ENCODE data around the gene RBM33. TPM values are rescaled to one million over a fixed set of nuclear protein-coding genes. Genes with fewer than 3 reads are reported as not detected.

The RBM33 gene
- polyA plus RNA-seq, 3 donors, result 15.0 to 27.7 (median 22.2) TPM

- H3K9me3 ChIP-seq (replicated peaks in 1 of 2; ENCODE audit: control insufficient read depth in 1 of 2, insufficient read depth in 1 of 2, low read length in 2 of 2), result no peaks in the 10 kb centered on the region
- Mint-ChIP-seq H3K4me3 (no peak overlapping the region), H3K4me1 (peaks cover 8% of the 10 kb centered on the region), H3K36me3 (peaks cover 71% of the 10 kb centered on the region in 2 donors), H3K27me3 (ENCODE audit: low read depth in 3 of 3) (peaks cover 13 to 26% (median 16%) of the 10 kb centered on the region in 3 donors), H3K27ac (no peak overlapping the region), H3K9me3 (no peaks in the 10 kb centered on the region)
- WGBS (ENCODE audit: insufficient coverage), result 92% methylated on average over 10 of the region's 10 CpGs
- H3K4me1 ChIP-seq (ENCODE audit: control insufficient read depth in 1 of 2, insufficient read depth in 2 of 2, low read length in 2 of 2), result peaks cover 4 to 9% of the 10 kb centered on the region in 2 donors
- H3K79me2 ChIP-seq (ENCODE audit: insufficient read depth, low read length), result no peaks in the 10 kb centered on the region
- H3K4me3 ChIP-seq (replicated peaks in 1 of 3; ENCODE audit: low read depth in 2 of 3, low read length in 3 of 3), result no peak overlapping the region
- no peak overlapping the region for H2AFZ ChIP-seq (ENCODE audit: insufficient read depth, low read depth, low read length, poor library complexity, severe bottlenecking)
- intact Hi-C loops (cut with micrococcal nuclease), result no loop called here
- no peak overlapping the region for H3K4me2 ChIP-seq (replicated peaks; ENCODE audit: extremely low read depth, low read length, poor library complexity, severe bottlenecking)
- peaks cover 0 to 17% of the 10 kb centered on the region in 2 donors for H3K27me3 ChIP-seq (ENCODE audit: control insufficient read depth in 2 of 2, insufficient read depth in 2 of 2, low read length in 2 of 2)
- no peak overlapping the region for H3K27ac ChIP-seq (ENCODE audit: low read depth in 1 of 2, low read length in 2 of 2)
- no peak overlapping the region for H3K9ac ChIP-seq (ENCODE audit: insufficient read depth, low read length, poor library complexity, severe bottlenecking)
- peaks cover 45 to 69% of the 10 kb centered on the region in 2 donors for H3K36me3 ChIP-seq (replicated peaks in 1 of 2; ENCODE audit: control insufficient read depth in 1 of 2, insufficient read depth in 2 of 2, low read length in 2 of 2)
- H4K20me1 ChIP-seq (ENCODE audit: insufficient read depth, low read length), result peaks cover 51% of the 10 kb centered on the region
- DNase-seq, result no peak
- TF ChIP-seq CTCF (IDR thresholded peaks at IDR 0.05), result no peak
Observed at GRCh38 chr7:155782466-155782865, 138.0 kb downstream of the RBM33 start.

- H3K9me3 ChIP-seq (replicated peaks in 1 of 2; ENCODE audit: control insufficient read depth in 1 of 2, insufficient read depth in 1 of 2, low read length in 2 of 2), result no peaks in the 10 kb centered on the region
- no peak overlapping the region for H3K4me3 ChIP-seq (replicated peaks in 1 of 3; ENCODE audit: low read depth in 2 of 3, low read length in 3 of 3)
- peaks cover 0 to 22% of the 10 kb centered on the region in 2 donors for H3K27me3 ChIP-seq (ENCODE audit: control insufficient read depth in 2 of 2, insufficient read depth in 2 of 2, low read length in 2 of 2)
- no peaks in the 10 kb centered on the region for H3K79me2 ChIP-seq (ENCODE audit: insufficient read depth, low read length)
- no peak overlapping the region for H3K27ac ChIP-seq (ENCODE audit: low read depth in 1 of 2, low read length in 2 of 2)
- Mint-ChIP-seq H3K36me3 (peaks cover 46 to 47% of the 10 kb centered on the region in 2 donors), H3K9me3 (peaks cover 0 to 4% (median 0%) of the 10 kb centered on the region in 7 donors), H3K4me1 (peaks cover 13% of the 10 kb centered on the region), H3K27ac (peak overlapping the region in 1 of 7 donors; percentile 21), H3K27me3 (ENCODE audit: low read depth in 3 of 3) (peaks cover 19 to 44% (median 24%) of the 10 kb centered on the region in 3 donors), H3K4me3 (peak overlapping the region in 1 of 2 donors; percentile 49)
- H4K20me1 ChIP-seq (ENCODE audit: insufficient read depth, low read length), result peaks cover 27% of the 10 kb centered on the region
- no peak for DNase-seq
- no peak for TF ChIP-seq CTCF (IDR thresholded peaks at IDR 0.05)
- peaks cover 20 to 38% of the 10 kb centered on the region in 2 donors for H3K36me3 ChIP-seq (replicated peaks in 1 of 2; ENCODE audit: control insufficient read depth in 1 of 2, insufficient read depth in 2 of 2, low read length in 2 of 2)
- intact Hi-C loops (cut with micrococcal nuclease), result no loop called here
- H3K4me1 ChIP-seq (ENCODE audit: control insufficient read depth in 1 of 2, insufficient read depth in 2 of 2, low read length in 2 of 2), result peaks cover 7 to 11% of the 10 kb centered on the region in 2 donors
- no peak overlapping the region for H2AFZ ChIP-seq (ENCODE audit: insufficient read depth, low read depth, low read length, poor library complexity, severe bottlenecking)
- H3K9ac ChIP-seq (ENCODE audit: insufficient read depth, low read length, poor library complexity, severe bottlenecking), result no peak overlapping the region
- no peak overlapping the region for H3K4me2 ChIP-seq (replicated peaks; ENCODE audit: extremely low read depth, low read length, poor library complexity, severe bottlenecking)
- WGBS (ENCODE audit: insufficient coverage), result no CpG with 5 or more reads among the region's 10 CpGs
Observed at GRCh38 chr7:155785536-155785935, 141.1 kb downstream of the RBM33 start.
